Heart right ventricle (tissue), 16 donors: Measurements from ENCODE around the gene SYCE1. TPM values are rescaled to one million over a fixed set of nuclear protein-coding genes. Genes with fewer than 3 reads are reported as not detected.

Experiments
- ATAC-seq, 8 donors: fragments of 200-7000 bp; cut with Tn5 transposase; one replicate each; pipeline ENCODE4 v1.9.1; 2020; ENCODE audit warnings: mild to moderate bottlenecking in 8 of 8, moderate library complexity in 8 of 8, moderate number of reproducible peaks in 1 of 8
- DNase-seq, 2 donors: peaks; one replicate each; pipeline ENCODE4 v3.0.0-alpha.2; 2020
- H3K27ac ChIP-seq, 10 donors: fragments of 200-600 bp; sonication (generic) in 2 of 10; one replicate each; pipeline versions ENCODE4 v1.5.0 to v1.8.0; 2020 to 2022; ENCODE audit warnings: mild to moderate bottlenecking in 3 of 10
- H3K27me3 ChIP-seq, 7 donors: fragments of 200-600 bp; one replicate each; pipeline ENCODE4 v1.8.0; 2021 to 2022; ENCODE audit warnings: mild to moderate bottlenecking in 2 of 7
- H3K36me3 ChIP-seq, 9 donors: fragments of 200-600 bp; sonication (generic) in 1 of 9; one replicate each; pipeline versions ENCODE4 v1.5.0 to v1.8.0; 2020 to 2022; ENCODE audit warnings: mild to moderate bottlenecking in 2 of 9
- H3K4me1 ChIP-seq, 9 donors: fragments of 200-600 bp; sonication (generic) in 1 of 9; one replicate each; pipeline versions ENCODE4 v1.5.0 to v1.8.0; 2020 to 2022; ENCODE audit warnings: mild to moderate bottlenecking in 4 of 9
- H3K4me3 ChIP-seq, 10 donors: fragments of 200-600 bp; sonication (generic) in 2 of 10; one replicate each; pipeline versions ENCODE4 v1.5.0 to v1.8.0; 2020 to 2022; ENCODE audit warnings: mild to moderate bottlenecking in 7 of 10, moderate library complexity in 2 of 10
- H3K9me3 ChIP-seq, 11 donors: fragments of 200-600 bp in 10 of 11; sonication (generic) in 2 of 11; one replicate each; pipeline versions ENCODE4 v1.5.0 to v1.8.0; 2013 to 2022; ENCODE audit warnings: mild to moderate bottlenecking in 2 of 11, control low read depth in 1 of 11, moderate library complexity in 1 of 11
- WGBS, 2 donors: extraction: QIAGEN DNeasy Blood & Tissue Kit; methylation state at CpG; one replicate each; pipeline ENCODE4 v1.1.7; 2013; ENCODE audit warnings: inconsistent platforms in 1 of 2; 5-methylcytosine and 5-hydroxymethylcytosine counted together
- intact Hi-C, 10 donors: fragments of 100-400 bp; cut with DNase I; formaldehyde crosslinking; loops; one replicate each; pipeline versions ENCODE4 v1.11.1 to v1.14.2; 2022
- polyA plus RNA-seq, 2 donors: library from polyadenylated mRNA; stranded (reverse); fragments of 200-250 nt; gene quantifications; one replicate each; pipeline ENCODE4 v1.2.3, GENCODE V29; 2013
- total RNA-seq, 10 donors: library from RNA; stranded (reverse); fragmentation: NEBNext Ultra II Directional in 3 of 10; extraction: Animal tissue kit (Norgen Biotek cat#: 25700) in 3 of 10; gene quantifications; one replicate each; pipeline versions ENCODE4 v1.2.1 to v1.2.4, GENCODE V29; 2021 to 2023
- TF ChIP-seq, protein P1 (sequence below), 9 donors: fragments of 200-600 bp; sonication (generic) in 2 of 9; IDR thresholded peaks; one replicate each; pipeline versions ENCODE4 v1.5.0 to v1.8.0; 2021 to 2022; ENCODE audit warnings: antibody characterized with exemption in 9 of 9, mild to moderate bottlenecking in 5 of 9, moderate library complexity in 1 of 9
- donor health status: Arrhythmogenic right ventricular cardiomyopathy.
- donor health status: ischemic (EF 13 %, LVEDD 7.1; RV severe dilation, severe dysfunction).
- donor health status: healthy with polysubstance abuse.
- donor health status: DM: no; HTN: yes; CAD: no.
- donor health status: DM: no; HTN: no; CAD: no.
- donor health status: ischemic (EF 25% LVEDD 6.9; RV normal size, moderate dysfunction).
- donor health status: ischemic (EF 25% LVEDD 5.7; RV mildly dilated, moderate dysfunction).
- donor health status: healthy.
- donor health status: DM: yes; HTN: yes; CAD: no.
- donor health status: Ischemic cardiomyopathy.
- donor health status: ischemic (EF 35%, LVEDD 5.7; RV mildly dilated, moderate dysfunction).
- donor health status: nonischemic (EF 11% LVEDD 7.7; RV severe dilation, severe dysfunction).
- donor health status: DM: yes; HTN: yes; CAD: no.
- donor health status: PGD.
- donor health status: ischemic (EF 29% LVEDD 5.4; RV normal size, mild dysfunction).
- donor health status: nonischemic (EF 23%, LVEDD 6.1; RV moderate dilation, normal function).

SYCE1 gene
- total and polyA plus RNA-seq, 12 donors: 0.16 to 1.9 (median 0.35) TPM; not detected in 5

DNA sequence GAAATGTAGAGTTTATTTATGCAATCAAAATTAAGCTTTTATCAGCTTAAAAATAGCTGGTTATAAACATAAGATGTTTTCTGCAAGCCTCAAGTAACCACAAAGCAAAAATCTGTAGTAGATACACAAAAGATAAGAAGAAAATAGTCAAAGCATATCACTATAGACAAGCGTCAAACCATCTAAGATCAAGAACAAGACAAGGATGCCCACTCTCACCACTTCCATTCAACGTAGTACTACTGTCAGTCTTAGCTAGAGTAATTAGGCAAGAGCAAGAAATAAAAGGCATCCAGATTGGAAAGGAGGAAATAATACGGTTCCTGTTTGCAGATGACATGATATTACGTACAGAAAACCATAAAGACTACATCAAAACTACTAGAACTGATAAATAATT is 55.7 kb downstream of the SYCE1 start:
- Histone ChIP-seq H3K36me3 (peaks cover 0 to 4% (median 0%) of the 10 kb centered on the region in 9 donors), H3K9me3 (peaks cover 0 to 33% (median 13%) of the 10 kb centered on the region in 11 donors), H3K27ac (no peak overlapping the region), H3K27me3 (peaks cover 0 to 39% (median 0%) of the 10 kb centered on the region in 7 donors), H3K4me3 (no peak overlapping the region), H3K4me1 (no peaks in the 10 kb centered on the region)
- 68 to 76% methylated on average over 4 of the region's 4 CpGs for WGBS, 2 donors
- intact Hi-C loops: loop anchor here in 1 of 10 donors (10.0 kb wide), 1 partner anchor 185 kb away; no protein-coding TSS in a partner anchor
- no peak for ATAC-seq
- TF ChIP-seq, protein P1, sequence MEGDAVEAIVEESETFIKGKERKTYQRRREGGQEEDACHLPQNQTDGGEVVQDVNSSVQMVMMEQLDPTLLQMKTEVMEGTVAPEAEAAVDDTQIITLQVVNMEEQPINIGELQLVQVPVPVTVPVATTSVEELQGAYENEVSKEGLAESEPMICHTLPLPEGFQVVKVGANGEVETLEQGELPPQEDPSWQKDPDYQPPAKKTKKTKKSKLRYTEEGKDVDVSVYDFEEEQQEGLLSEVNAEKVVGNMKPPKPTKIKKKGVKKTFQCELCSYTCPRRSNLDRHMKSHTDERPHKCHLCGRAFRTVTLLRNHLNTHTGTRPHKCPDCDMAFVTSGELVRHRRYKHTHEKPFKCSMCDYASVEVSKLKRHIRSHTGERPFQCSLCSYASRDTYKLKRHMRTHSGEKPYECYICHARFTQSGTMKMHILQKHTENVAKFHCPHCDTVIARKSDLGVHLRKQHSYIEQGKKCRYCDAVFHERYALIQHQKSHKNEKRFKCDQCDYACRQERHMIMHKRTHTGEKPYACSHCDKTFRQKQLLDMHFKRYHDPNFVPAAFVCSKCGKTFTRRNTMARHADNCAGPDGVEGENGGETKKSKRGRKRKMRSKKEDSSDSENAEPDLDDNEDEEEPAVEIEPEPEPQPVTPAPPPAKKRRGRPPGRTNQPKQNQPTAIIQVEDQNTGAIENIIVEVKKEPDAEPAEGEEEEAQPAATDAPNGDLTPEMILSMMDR (IDR thresholded peaks at IDR 0.05): no peak
- DNase-seq: no peak

Other genes starting within 250 kb of the SYCE1 start
- under 1 TPM in 1 of 10 donors, not detected in 9; 0.77 TPM for gene CALY, start 228.7 kb downstream of the SYCE1 start, total RNA-seq
- under 1 TPM in 1 of 2 donors, not detected in 1; 0.09 TPM for gene CALY, start 228.7 kb downstream of the SYCE1 start, polyA plus RNA-seq
- not detected for gene PRAP1, start 218.2 kb downstream of the SYCE1 start, total RNA-seq
- not detected for gene PRAP1, start 218.2 kb downstream of the SYCE1 start, polyA plus RNA-seq
- 10 to 100 TPM in 2 of 10 donors, 1 to 10 TPM in 8; 2.0 to 13.5 (median 5.1) TPM for gene FUOM, start 207.6 kb downstream of the SYCE1 start, total RNA-seq
- 10 to 100 TPM; 16.5 to 17.0 TPM for gene FUOM, start 207.6 kb downstream of the SYCE1 start, polyA plus RNA-seq
- gene ECHS1, start 192.2 kb downstream of the SYCE1 start, total RNA-seq: 100 to 1,000 TPM; 180 to 275 (median 225) TPM
- 100 to 1,000 TPM; 117 to 124 TPM for gene ECHS1, start 192.2 kb downstream of the SYCE1 start, polyA plus RNA-seq
- 1 to 10 TPM; 1.5 to 4.4 (median 2.5) TPM for gene PAOX, start 186.3 kb downstream of the SYCE1 start, total RNA-seq
- 1 to 10 TPM; 3.8 to 4.1 TPM for gene PAOX, start 186.3 kb downstream of the SYCE1 start, polyA plus RNA-seq
- gene MTG1, start 171.4 kb downstream of the SYCE1 start, total RNA-seq: 10 to 100 TPM; 17.4 to 28.0 (median 22.1) TPM
- 10 to 100 TPM; 34.2 to 36.2 TPM for gene MTG1, start 171.4 kb downstream of the SYCE1 start, polyA plus RNA-seq
- gene SPRN, start 141.0 kb downstream of the SYCE1 start, total RNA-seq: under 1 TPM in 1 of 10 donors, not detected in 9; 0.09 TPM
- under 1 TPM; 0.07 to 0.22 TPM for gene SPRN, start 141.0 kb downstream of the SYCE1 start, polyA plus RNA-seq
- 1 to 10 TPM in 1 of 10 donors, under 1 TPM in 9; 0.15 to 1.5 (median 0.58) TPM for gene SCART1, start 111.6 kb downstream of the SYCE1 start, total RNA-seq
- gene SCART1, start 111.6 kb downstream of the SYCE1 start, polyA plus RNA-seq: under 1 TPM; 0.17 to 0.66 TPM
- 1 to 10 TPM in 5 of 10 donors, under 1 TPM in 3, not detected in 2; 0.47 to 2.0 (median 1.2) TPM for gene CYP2E1, start 38.2 kb downstream of the SYCE1 start, total RNA-seq
- gene CYP2E1, start 38.2 kb downstream of the SYCE1 start, polyA plus RNA-seq: under 1 TPM; 0.49 to 0.80 TPM
- gene FRG2B, start 61.2 kb upstream of the SYCE1 start, total RNA-seq: not detected
- not detected for gene FRG2B, start 61.2 kb upstream of the SYCE1 start, polyA plus RNA-seq